Prostate gland (tissue), 2 donors: ENCODE measurements around the gene TMEM165. TPM values are rescaled to one million over a fixed set of nuclear protein-coding genes. Genes with fewer than 3 reads are reported as not detected.
"Not testable (repeated sequence)": the region's sequence is repeated elsewhere in the genome, so short reads cannot be mapped to it uniquely, and the experiment has no call there.

Experiments used
- DNase-seq: peaks from one replicate; pipeline ENCODE4 v3.0.0-alpha.2; 2019; ENCODE audit warnings: low spot score
- H3K27ac ChIP-seq, 2 donors: fragments of 200-600 bp; sonication (generic); 2 replicates each; pipeline ENCODE4 v1.5.1; 2017 to 2019
- H3K27me3 ChIP-seq: fragments of 200-600 bp; sonication (generic); replicated peaks from 2 replicates; pipeline ENCODE4 v1.5.1; 2019; ENCODE audit not compliant: insufficient read depth
- H3K36me3 ChIP-seq, 2 donors: fragments of 200-600 bp; sonication (generic); 1 replicate in 1 of 2; 2 replicates in 1 of 2; pipeline versions ENCODE4 v1.5.1 to v1.8.1; 2017 to 2019
- H3K4me1 ChIP-seq: fragments of 200-600 bp; sonication (generic); replicated peaks from 2 replicates; pipeline ENCODE4 v1.5.1; 2019
- H3K4me3 ChIP-seq, 2 donors: fragments of 200-600 bp; sonication (generic); 2 replicates each; pipeline ENCODE4 v1.5.1; 2017 to 2019
- H3K9me3 ChIP-seq: fragments of 200-600 bp; sonication (generic); 2 replicates; pipeline ENCODE4 v1.5.1; 2017
- POLR2A ChIP-seq: fragments of 450-650 bp; IDR thresholded peaks from one replicate; pipeline ENCODE4 v1.6.1; 2016; ENCODE audit warnings: antibody characterized with exemption, mild to moderate bottlenecking
- POLR2AphosphoS5 ChIP-seq: sonication (generic); formaldehyde crosslinking; IDR thresholded peaks from one replicate; pipeline ENCODE4 v1.6.1; 2017; ENCODE audit warnings: antibody characterized with exemption
- WGBS: methylation state at CpG from one replicate; pipeline ENCODE4 v1.1.5; 2018; 5-methylcytosine and 5-hydroxymethylcytosine counted together
- intact Hi-C: fragments of 100-400 bp; cut with DNase I; formaldehyde crosslinking; loops from one replicate; pipeline ENCODE4 v1.14.2; 2022
- total RNA-seq, 2 donors: library from RNA; depleted of rRNA; stranded (reverse); fragments of >200 nt; gene quantifications; one replicate each; pipeline ENCODE4 v1.1.0, GENCODE V29; 2016
- TF ChIP-seq, protein P1 (sequence below), 4 experiments: fragments of 200-600 bp in 2 of 4; fragments of 450-650 bp in 2 of 4; sonication (generic) in 2 of 4; IDR thresholded peaks; 1 replicate in 3 of 4; 2 replicates in 1 of 4; pipeline ENCODE4 v1.5.1; 2016 to 2019; ENCODE audit warnings: antibody characterized with exemption in 4 of 4, mild to moderate bottlenecking in 2 of 4, moderate library complexity in 2 of 4

Gene TMEM165
- total RNA-seq, 2 donors from 2014 or later: 117 to 183 TPM

DNA sequence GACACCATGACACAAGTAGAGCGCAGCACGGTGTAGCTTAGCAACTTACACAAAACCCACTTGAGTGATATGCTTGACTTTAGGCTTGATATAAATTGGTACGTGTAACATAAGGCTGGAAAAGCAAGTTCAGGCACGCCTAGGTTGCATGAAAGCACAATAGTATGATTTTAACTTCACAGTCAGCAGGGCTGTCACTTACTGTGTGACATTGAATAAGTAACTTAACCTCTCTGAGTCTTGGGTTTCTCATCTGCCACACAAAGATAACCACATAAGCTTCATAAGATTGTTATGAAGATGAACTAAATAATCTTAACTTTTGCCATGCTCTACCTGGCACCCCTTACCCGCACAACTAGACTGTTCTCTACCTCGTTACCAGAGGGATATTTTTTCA, 40.2 kb upstream of the TMEM165 start:
- intact Hi-C loops: no loop called here
- Histone ChIP-seq H3K27ac (no peak overlapping the region), H3K4me3 (no peak overlapping the region), H3K9me3 (no peaks in the 10 kb centered on the region), H3K27me3 (no peaks in the 10 kb centered on the region), H3K36me3 (no peaks in the 10 kb centered on the region), H3K4me1 (no peaks in the 10 kb centered on the region)
- TF ChIP-seq POLR2AphosphoS5 (no peak), POLR2A (no peak)
- TF ChIP-seq, protein P1, sequence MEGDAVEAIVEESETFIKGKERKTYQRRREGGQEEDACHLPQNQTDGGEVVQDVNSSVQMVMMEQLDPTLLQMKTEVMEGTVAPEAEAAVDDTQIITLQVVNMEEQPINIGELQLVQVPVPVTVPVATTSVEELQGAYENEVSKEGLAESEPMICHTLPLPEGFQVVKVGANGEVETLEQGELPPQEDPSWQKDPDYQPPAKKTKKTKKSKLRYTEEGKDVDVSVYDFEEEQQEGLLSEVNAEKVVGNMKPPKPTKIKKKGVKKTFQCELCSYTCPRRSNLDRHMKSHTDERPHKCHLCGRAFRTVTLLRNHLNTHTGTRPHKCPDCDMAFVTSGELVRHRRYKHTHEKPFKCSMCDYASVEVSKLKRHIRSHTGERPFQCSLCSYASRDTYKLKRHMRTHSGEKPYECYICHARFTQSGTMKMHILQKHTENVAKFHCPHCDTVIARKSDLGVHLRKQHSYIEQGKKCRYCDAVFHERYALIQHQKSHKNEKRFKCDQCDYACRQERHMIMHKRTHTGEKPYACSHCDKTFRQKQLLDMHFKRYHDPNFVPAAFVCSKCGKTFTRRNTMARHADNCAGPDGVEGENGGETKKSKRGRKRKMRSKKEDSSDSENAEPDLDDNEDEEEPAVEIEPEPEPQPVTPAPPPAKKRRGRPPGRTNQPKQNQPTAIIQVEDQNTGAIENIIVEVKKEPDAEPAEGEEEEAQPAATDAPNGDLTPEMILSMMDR (IDR thresholded peaks at IDR 0.05): no peak
- 68% methylated on average over 6 of the region's 6 CpGs for WGBS
- no peak for DNase-seq

- DNase-seq: no peak
- H3K4me1 ChIP-seq: no peaks in the 10 kb centered on the region
- no peaks in the 10 kb centered on the region for H3K9me3 ChIP-seq
- H3K27ac ChIP-seq: peak overlapping the region in 1 of 2 donors; percentile 17
- TF ChIP-seq, protein P1 (IDR thresholded peaks at IDR 0.05): no peak
- no peak for TF ChIP-seq POLR2A
- TF ChIP-seq POLR2AphosphoS5: no peak
- H3K27me3 ChIP-seq: no peaks in the 10 kb centered on the region
- no peak overlapping the region for H3K4me3 ChIP-seq
- no peaks in the 10 kb centered on the region for H3K36me3 ChIP-seq
- intact Hi-C loops: no loop called here
- 44% methylated on average over 5 of the region's 5 CpGs for WGBS
Observed at GRCh38 chr4:55356991-55357461, 38.7 kb upstream of the TMEM165 start.

- no peak for DNase-seq
- Histone ChIP-seq H3K4me1 (no peaks in the 10 kb centered on the region), H3K27ac (peak overlapping the region; percentile 17 to 22), H3K36me3 (no peaks in the 10 kb centered on the region), H3K27me3 (no peaks in the 10 kb centered on the region), H3K9me3 (no peaks in the 10 kb centered on the region), H3K4me3 (no peak overlapping the region)
- TF ChIP-seq POLR2A: no peak
- no peak for TF ChIP-seq POLR2AphosphoS5
- TF ChIP-seq, protein P1 (IDR thresholded peaks at IDR 0.05): no peak
- intact Hi-C loops: no loop called here
- WGBS: 98% methylated on average over 2 of the region's 2 CpGs
Observed at GRCh38 chr4:55358246-55358645, 37.5 kb upstream of the TMEM165 start.

GRCh38 chr4:55358668-55359067, 37.1 kb upstream of the TMEM165 start:
- TF ChIP-seq, protein P1 (IDR thresholded peaks at IDR 0.05): no peak
- TF ChIP-seq POLR2A: no peak
- TF ChIP-seq POLR2AphosphoS5: no peak
- Histone ChIP-seq H3K4me3 (no peak overlapping the region), H3K27ac (peak overlapping the region; percentile 25 to 50), H3K4me1 (no peaks in the 10 kb centered on the region), H3K27me3 (no peaks in the 10 kb centered on the region), H3K36me3 (no peaks in the 10 kb centered on the region), H3K9me3 (no peaks in the 10 kb centered on the region)
- no peak for DNase-seq
- WGBS: 56% methylated on average over 2 of the region's 2 CpGs
- intact Hi-C loops: no loop called here

- H3K9me3 ChIP-seq: no peaks in the 10 kb centered on the region
- peak overlapping the region; percentile 25 to 50 for H3K27ac ChIP-seq
- intact Hi-C loops: no loop called here
- DNase-seq: no peak
- H3K4me3 ChIP-seq: no peak overlapping the region
- H3K27me3 ChIP-seq: no peaks in the 10 kb centered on the region
- 69% methylated on average over 8 of the region's 8 CpGs for WGBS
- H3K36me3 ChIP-seq: no peaks in the 10 kb centered on the region
- H3K4me1 ChIP-seq: no peaks in the 10 kb centered on the region
- TF ChIP-seq POLR2A (no peak), POLR2AphosphoS5 (peak; percentile 58)
- TF ChIP-seq, protein P1 (IDR thresholded peaks at IDR 0.05): no peak
Observed at GRCh38 chr4:55359397-55359916, 36.3 kb upstream of the TMEM165 start.

DNA sequence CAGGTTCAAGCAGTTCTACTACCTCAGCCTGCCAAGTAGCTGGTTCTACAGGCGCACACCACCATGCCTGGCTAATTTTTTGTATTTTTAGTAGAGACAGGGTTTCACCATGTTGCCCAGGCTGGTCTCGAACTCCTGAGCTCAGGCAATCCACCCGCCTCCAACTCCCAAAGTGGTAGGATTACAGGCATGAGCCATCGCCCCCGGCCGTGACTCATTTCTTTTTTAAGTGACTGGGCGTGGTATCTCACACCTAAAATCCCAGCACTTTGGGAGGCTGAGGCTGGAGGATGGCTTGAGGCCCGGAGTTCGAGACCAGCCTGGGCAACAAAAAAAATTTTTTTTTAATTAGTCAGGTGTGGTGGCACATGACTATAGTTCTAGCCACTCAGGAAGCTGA, 32.8 kb upstream of the TMEM165 start:
- H3K27me3 ChIP-seq, H3K4me3 ChIP-seq, H3K36me3 ChIP-seq, DNase-seq, H3K4me1 ChIP-seq, H3K9me3 ChIP-seq, intact Hi-C loops, H3K27ac ChIP-seq: not testable (repeated sequence)
- 95% methylated on average over 9 of the region's 9 CpGs for WGBS
